Left colon (tissue), 2 donors: ENCODE measurements around the gene CALY. TPM values are rescaled to one million over a fixed set of nuclear protein-coding genes. Genes with fewer than 3 reads are reported as not detected.
A peak's percentile ranks its signal among the peaks of the same experiment; 100 is the strongest.
"Not testable (repeated sequence)": the region's sequence is repeated elsewhere in the genome, so short reads cannot be mapped to it uniquely, and the experiment has no call there.

Experiments used
- ATAC-seq: fragments of 200-7000 bp; cut with Tn5 transposase; one replicate; pipeline ENCODE4 v1.9.1; 2020; ENCODE audit warnings: mild to moderate bottlenecking, moderate library complexity
- DNase-seq, 2 donors: peaks; one replicate each; pipeline ENCODE4 v3.0.0-alpha.2; 2020
- intact Hi-C, 2 donors: fragments of 100-400 bp; cut with DNase I in 1 of 2; cut with micrococcal nuclease in 1 of 2; formaldehyde crosslinking; loops; one replicate each; pipeline versions ENCODE4 v1.11.2 to v1.14.0; 2022; cut with DNase I, micrococcal nuclease
- total RNA-seq, 2 donors: library from RNA; stranded (reverse); fragmentation: NEBNext Ultra II Directional; extraction: Animal tissue kit (Norgen Biotek cat#: 25700); gene quantifications; one replicate each; pipeline ENCODE4 v1.2.1, GENCODE V29; 2021
- donor health status: DM: no; HTN: no; CAD: no.
- donor health status: DM: yes; HTN: yes; CAD: no.

Gene CALY
- total RNA-seq, 2 donors from 2014 or later = 0.43 to 1.6 TPM

- peak; percentile 85 to 89 for DNase-seq
- ATAC-seq = peak; percentile 87
- intact Hi-C loops = no loop called here
Measured at GRCh38 chr10:133324198-133324792, 12.4 kb downstream of the CALY start.

GRCh38 chr10:133322064-133322709 lies 14.5 kb downstream of the CALY start:
- DNase-seq, ATAC-seq, intact Hi-C loops: not testable (repeated sequence)

- DNase-seq, intact Hi-C loops, ATAC-seq: not testable (repeated sequence)
Measured at GRCh38 chr10:133320852-133321422, 15.8 kb downstream of the CALY start.

GRCh38 chr10:133318494-133319127 lies 18.1 kb downstream of the CALY start:
- DNase-seq = peak in 1 of 2 donors; percentile 77
- intact Hi-C loops = no loop called here
- ATAC-seq = peak; percentile 91

GRCh38 chr10:133316732-133317131 lies 20.0 kb downstream of the CALY start:
- intact Hi-C loops = no loop called here
- ATAC-seq (no peak), DNase-seq (no peak)

- intact Hi-C loops = no loop called here
- ATAC-seq (no peak), DNase-seq (no peak)
Measured at GRCh38 chr10:133316266-133316665, 20.4 kb downstream of the CALY start.

GRCh38 chr10:133315847-133316246 lies 20.8 kb downstream of the CALY start:
- DNase-seq (no peak), ATAC-seq (no peak)
- intact Hi-C loops = no loop called here

GRCh38 chr10:133314911-133315310 lies 21.8 kb downstream of the CALY start:
- DNase-seq (no peak), ATAC-seq (no peak)
- intact Hi-C loops = no loop called here

GRCh38 chr10:133313192-133313591 lies 23.5 kb downstream of the CALY start:
- DNase-seq = no peak
- intact Hi-C loops = no loop called here
- no peak for ATAC-seq

- ATAC-seq (no peak), DNase-seq (no peak)
- intact Hi-C loops = no loop called here
Measured at GRCh38 chr10:133312769-133313145, 23.9 kb downstream of the CALY start.

- intact Hi-C loops = no loop called here
- DNase-seq (no peak), ATAC-seq (no peak)
Measured at GRCh38 chr10:133312016-133312768, 24.5 kb downstream of the CALY start.

GRCh38 chr10:133311570-133311969 lies 25.1 kb downstream of the CALY start:
- no peak for DNase-seq
- intact Hi-C loops = no loop called here
- ATAC-seq = no peak

- ATAC-seq = no peak
- intact Hi-C loops = no loop called here
Measured at GRCh38 chr10:133310789-133311188, 25.9 kb downstream of the CALY start.

GRCh38 chr10:133310399-133310755 lies 26.3 kb downstream of the CALY start:
- no peak for ATAC-seq
- intact Hi-C loops = no loop called here
- no peak for DNase-seq

More at GRCh38 chr10:133310789-133311188, 25.9 kb downstream of the CALY start:
- no peak for DNase-seq

GRCh38 chr10:133309720-133310398 lies 26.8 kb downstream of the CALY start:
- peak; percentile 76 to 83 for DNase-seq
- intact Hi-C loops = no loop called here
- ATAC-seq = peak; percentile 25

GRCh38 chr10:133309100-133309719 lies 27.5 kb downstream of the CALY start:
- intact Hi-C loops = no loop called here
- DNase-seq = peak; percentile 92 to 98
- ATAC-seq = peak; percentile 86

- ATAC-seq = peak; percentile 71
- intact Hi-C loops = no loop called here
- peak; percentile 78 to 91 for DNase-seq
Measured at GRCh38 chr10:133308421-133309099, 28.1 kb downstream of the CALY start, which contains the start of the genes TUBGCP2 and ZNF511. Gene TUBGCP2, minus strand, starts transcription at chr10:133308872. Its CDS starts 5,931 bp downstream, at chr10:133302941. Gene ZNF511, plus strand, starts transcription at chr10:133308914. Its CDS starts 30 bp downstream, at chr10:133308944.
